GM19467 (cell line): ENCODE measurements around the gene DOC2A.

ENCODE experiments used
- ATAC-seq: cut with Tn5 transposase; IDR thresholded peaks from one replicate; pipeline ENCODE4 v1.9.1; 2021; ENCODE audit warnings: mild to moderate bottlenecking, moderate library complexity; ENCODE audit not compliant: unreplicated experiment

The DOC2A gene

DNA sequence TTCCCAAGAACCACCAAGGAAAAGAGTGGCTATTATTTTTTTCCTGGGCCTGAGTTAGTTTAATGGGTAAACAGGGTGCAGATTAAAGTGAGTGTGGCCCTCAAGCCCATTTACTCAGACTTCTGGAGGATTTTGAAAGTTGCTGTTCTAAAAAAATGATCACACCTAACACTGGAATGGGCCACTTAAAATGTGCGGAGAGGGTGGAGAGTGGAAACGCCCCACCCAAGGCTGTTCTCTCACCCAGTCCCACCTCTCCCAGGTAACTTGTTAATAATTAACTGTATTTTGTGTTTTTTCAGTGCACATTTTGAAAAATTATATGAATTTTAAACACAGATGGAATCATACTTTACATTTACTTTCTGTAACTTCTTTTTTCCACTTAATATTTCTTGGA lies 20.8 kb downstream of the DOC2A start:
- no peak for ATAC-seq

DNA sequence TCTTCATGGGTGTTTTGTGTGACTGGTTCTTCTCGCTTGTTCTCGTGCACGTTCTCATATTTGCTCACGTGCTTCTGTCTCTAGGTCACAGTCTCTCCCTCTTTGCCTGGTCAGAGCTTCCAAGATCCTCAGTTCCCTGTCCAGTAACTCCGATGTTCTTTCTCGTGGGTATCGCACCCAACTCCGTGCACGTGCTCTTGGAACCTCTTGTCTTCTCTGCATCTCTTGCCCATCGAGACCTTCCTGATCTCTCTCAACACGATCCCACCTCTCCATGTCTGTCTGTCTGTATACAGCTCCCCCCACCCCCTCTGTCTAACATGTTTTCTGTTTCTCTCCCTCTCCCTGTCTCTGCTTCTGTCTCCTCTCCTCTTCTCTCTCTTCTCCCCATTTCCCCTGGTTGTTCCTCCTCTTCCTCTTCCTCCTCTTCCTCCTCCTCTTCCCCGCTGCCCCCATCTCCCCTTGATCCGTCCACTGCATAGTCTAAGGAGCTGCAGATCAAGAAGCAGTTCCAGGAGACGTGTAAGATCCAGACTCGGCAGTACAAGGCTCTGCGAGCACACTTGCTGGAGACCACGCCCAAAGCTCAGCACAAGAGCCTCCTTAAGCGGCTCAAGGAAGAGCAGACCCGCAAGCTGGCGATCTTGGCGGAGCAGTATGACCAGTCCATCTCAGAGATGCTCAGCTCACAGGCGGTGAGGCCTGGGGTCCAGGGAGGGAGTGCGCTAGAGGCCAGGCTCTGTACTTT lies 21.5 kb downstream of the DOC2A start:
- ATAC-seq = no peak

DNA sequence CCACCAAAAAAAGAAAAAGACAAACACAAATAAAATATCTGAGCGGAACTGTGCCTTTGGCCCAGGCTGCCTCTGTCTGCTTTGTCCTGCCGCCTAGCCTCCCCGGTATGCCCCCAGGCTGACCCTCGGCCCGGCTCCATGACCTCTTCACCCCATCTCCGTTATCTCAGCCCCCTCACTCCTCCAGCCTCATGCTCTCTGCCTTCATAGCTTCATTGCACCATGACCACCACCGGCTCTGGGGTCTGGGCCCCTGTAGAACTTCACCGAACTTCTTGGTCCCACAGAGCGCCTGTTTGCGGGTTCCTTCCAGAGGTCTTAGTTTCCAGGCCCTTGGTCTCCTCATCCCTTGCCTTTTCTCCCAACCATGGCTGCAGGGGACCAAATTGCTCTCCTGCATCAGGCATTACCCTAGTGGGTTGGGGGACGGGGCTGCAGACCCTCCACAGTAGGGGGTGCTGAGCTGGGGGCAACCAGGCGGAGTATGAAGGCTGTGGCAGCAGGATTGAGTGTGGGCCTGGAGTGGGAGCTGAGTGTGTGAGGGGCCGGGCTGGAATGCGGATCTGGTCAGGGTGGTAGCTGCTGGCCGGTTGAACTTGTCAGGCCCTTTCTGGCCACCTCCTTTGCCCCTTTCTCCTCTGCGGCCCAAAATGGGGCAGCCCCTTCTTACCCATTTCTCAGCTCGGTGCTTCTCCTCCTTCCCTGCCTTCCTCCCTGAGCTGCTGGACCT lies 22.3 kb downstream of the DOC2A start:
- ATAC-seq = no peak

- ATAC-seq = no peak
Observed at GRCh38 chr16:29987371-29988085, 23.3 kb downstream of the DOC2A start.

GRCh38 chr16:29986931-29987330 lies 23.9 kb downstream of the DOC2A start:
- ATAC-seq = no peak

DNA sequence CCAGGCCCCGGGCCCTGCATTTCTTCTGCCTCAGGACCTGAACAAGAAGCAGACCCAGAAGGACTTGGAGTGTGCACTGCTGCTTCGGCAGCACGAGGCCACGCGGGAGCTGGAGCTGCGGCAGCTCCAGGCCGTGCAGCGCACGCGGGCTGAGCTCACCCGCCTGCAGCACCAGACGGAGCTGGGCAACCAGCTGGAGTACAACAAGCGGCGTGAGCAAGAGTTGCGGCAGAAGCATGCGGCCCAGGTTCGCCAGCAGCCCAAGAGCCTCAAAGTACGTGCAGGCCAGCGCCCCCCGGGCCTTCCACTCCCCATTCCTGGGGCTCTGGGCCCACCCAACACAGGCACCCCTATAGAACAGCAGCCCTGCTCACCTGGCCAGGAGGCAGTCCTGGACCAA lies 24.6 kb downstream of the DOC2A start:
- no peak for ATAC-seq

GRCh38 chr16:29985271-29985811 lies 25.5 kb downstream of the DOC2A start:
- no peak for ATAC-seq

DNA sequence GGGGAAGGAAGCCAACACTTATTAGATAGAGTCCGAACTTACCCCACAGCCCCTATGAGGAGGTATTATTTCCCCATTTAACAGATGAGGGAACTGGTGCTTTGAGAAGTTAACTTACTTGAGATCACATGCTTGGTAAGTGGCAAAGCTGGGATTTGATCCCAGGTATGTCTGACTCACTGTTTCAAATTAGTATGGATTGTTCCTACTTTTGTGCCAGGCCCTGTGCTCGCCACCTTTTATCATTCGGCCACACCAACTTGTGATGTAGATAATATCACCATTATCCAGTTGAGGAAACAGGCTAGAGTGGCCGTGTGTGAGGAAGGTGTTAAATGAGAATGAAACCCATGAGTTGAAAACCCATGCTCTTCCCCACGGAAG lies 26.1 kb downstream of the DOC2A start:
- no peak for ATAC-seq

- ATAC-seq = no peak
Observed at GRCh38 chr16:29984137-29984763, 26.6 kb downstream of the DOC2A start.

GRCh38 chr16:29983420-29984136 lies 27.2 kb downstream of the DOC2A start:
- no peak for ATAC-seq

DNA sequence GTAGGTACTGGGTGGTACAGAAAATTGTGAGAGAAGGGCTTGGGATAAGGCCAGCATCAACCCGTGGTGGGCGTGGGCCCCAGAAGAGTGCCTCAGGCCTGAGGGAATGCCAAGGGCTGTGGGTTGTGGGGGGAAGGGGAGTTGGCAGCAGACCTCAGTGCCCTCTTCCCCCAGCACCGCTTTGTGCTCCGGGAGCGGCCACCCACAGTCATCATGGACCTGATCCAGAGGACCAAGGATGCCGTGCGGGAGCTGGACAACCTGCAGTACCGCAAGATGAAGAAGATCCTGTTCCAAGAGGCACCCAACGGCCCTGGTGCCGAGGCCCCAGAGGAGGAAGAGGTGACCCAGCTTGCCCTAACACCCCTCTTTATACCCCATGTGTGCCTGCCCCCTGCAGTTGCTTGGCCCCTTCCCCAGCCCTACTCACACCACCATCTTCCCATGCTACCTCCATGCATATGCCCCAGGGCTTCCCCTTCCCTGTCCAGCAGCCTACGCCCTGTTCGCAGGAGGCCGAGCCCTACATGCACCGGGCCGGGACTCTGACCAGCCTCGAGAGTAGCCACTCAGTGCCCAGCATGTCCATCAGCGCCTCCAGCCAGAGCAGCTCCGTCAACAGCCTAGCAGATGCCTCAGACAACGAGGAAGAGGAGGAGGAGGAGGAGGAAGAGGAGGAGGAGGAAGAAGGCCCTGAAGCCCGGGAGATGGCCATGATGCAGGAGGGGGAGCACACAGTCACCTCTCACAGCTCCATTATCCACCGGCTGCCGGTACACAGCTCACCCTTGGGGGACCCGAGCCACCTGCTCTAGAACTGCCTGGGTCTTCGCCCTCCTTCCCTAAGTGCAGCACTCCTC lies 28.0 kb downstream of the DOC2A start:
- ATAC-seq = no peak

DNA sequence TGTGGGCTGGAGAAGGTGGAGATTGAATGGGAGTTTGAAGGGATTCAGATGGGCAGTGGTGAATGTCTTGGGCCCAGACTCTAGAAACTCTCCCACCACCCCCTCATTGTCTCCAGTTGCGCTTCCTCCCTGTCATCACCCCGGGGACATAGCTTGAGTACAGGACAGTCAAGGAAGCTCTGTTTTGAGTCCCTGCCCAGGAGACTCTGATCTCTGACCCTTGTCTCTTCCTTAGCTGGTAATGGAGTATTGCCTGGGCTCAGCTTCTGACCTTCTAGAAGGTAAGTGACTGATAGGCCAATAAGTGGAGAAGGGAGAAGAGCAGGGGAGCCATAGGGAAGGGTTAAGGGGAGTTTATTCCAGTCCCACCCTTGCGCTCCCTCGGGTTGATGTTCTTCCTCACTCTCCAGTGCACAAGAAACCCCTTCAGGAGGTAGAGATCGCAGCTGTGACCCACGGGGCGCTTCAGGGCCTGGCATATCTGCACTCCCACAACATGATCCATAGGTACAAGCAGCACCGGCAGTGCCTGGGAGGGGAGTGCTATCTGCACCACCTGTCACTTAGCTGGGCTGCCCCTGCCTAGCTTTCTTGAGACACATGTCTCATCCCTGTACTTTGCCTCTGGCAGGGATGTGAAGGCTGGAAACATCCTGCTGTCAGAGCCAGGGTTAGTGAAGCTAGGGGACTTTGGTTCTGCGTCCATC lies 32.1 kb downstream of the DOC2A start:
- no peak for ATAC-seq

- ATAC-seq = no peak
Observed at GRCh38 chr16:29978081-29978480, 32.7 kb downstream of the DOC2A start.

GRCh38 chr16:29977063-29977825 lies 33.6 kb downstream of the DOC2A start:
- no peak for ATAC-seq

DNA sequence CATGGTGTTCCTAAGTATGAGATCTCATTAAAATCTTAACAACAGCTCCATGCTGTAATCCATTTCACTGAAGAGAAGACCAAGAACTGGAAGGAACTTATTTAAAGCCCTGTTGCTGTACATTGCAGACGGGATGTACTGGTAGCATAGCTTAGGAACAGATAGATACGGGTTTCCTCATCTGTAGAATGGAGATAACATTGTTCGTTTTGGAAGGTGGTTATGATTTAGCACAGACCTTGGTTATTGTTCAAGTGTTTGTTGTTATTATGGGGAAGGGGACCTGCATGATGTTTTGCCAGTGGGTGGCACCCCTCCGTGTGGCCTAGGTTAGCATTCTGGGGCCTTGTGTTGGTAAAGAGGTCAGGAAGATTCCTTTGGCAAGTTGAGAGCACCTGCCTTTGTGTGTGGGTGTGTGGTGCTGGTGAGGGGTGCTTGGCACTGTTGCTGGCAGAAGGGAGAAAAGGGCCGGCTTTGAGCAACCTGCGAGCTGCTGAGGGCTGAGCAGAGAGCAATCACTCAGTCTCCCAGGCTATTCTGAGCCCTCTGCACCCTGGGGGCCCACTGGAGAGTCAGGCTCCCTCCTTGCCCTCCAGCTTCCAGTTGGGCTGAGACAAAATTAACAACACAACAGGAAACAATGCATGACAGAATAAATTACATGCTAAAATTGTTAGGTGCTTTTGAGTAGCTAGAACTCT lies 34.9 kb downstream of the DOC2A start:
- no peak for ATAC-seq

- ATAC-seq = no peak
Observed at GRCh38 chr16:29975134-29975538, 35.7 kb downstream of the DOC2A start.

DNA sequence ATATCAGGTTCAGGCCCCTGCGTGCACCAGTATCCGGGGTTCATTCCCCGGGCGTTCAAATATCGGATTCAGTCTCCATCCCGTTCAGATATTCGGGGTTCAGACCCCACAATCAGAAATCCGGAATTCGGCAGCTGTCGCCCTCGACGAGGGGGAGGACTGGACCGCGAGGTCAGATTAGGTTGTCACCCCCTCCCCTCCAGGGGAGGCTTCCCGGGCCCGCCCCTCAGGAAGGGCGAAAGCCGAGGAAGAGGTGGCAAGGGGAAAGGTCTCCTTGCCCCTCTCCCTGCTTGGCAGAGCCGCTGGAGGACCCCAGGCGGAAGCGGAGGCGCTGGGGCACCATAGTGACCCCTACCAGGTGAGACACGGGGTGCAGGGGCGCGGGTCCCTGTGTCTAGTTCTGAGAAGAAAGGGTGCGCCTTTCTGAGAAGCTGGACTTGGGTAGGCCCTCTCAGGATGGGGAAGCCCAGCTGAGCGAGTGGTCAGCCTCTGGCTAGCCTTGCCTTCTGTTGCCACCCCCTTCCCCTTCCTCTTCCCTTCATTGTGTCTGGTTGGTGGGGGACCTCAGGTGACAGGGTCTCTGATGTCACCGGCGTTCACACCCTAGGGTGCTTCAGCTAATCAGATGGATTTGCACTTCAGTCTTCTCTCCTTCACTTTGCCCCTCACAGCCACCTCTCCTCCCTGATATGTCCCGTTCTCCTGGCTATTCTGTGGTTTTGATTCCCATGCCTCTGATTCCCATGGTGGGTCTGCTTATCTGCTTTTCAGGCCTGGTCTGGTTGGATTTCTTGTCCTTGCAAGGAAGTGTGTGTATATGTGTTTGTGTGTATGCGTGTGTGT lies 36.3 kb downstream of the DOC2A start:
- no peak for ATAC-seq
